ENCODE measurements around the gene CAMK2N1.
A peak's percentile ranks its signal among the peaks of the same experiment; 100 is the strongest.
"Not testable (repeated sequence)": the region's sequence is repeated elsewhere in the genome, so short reads cannot be mapped to it uniquely, and the experiment has no call there.

CAMK2N1 gene
- 1.5 reads per million for total RNA-seq

GRCh38 chr1:20485527-20486456, at the start of gene CAMK2N1:
TSS of gene CAMK2N1 (minus strand) at chr1:20486210. CDS start at chr1:20485379, 831 bp downstream.
- peak; percentile 47 for DNase-seq

- no peak for DNase-seq
Observed at GRCh38 chr1:20534659-20535417, 48.8 kb upstream of the CAMK2N1 start.

DNA sequence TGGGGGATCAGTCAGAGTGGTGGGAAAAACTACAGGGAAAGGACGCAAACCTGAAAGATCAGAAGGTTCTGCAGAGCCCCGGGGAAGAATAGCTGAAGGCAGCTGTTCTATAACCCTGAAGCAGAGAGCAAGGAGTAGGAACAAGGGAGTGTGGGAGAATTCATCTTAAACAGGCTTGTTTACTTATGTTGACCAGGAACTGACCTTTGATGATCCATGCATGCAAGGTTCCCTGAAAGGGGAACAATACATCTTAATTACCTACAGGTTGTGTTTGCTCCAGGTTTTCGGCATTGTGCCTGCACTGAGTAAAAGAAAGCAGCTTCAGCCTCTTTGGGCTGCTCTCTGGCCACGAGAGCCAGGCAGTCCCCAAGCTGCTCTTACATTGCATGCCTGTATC, 47.6 kb upstream of the CAMK2N1 start:
- DNase-seq, result no peak

DNA sequence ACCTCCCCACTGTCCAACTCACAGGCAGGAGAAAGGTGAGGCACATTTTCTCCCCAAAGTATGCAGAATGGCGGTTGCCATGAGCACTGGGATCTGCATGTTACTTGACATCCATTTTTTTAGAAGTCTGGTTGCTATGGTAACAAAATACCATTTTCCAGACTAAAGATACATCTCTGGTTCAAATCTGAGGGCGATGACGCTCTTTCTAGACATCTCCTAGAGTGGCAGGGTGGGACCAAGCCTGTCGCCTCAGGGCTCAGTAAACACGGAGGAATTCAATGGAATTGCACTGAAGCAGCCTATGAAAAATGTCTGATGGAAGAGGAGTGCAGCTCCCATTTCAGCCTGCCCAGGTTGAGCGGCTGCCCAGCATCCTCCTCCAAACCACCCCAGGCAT, 44.9 kb upstream of the CAMK2N1 start:
- no peak for DNase-seq

GRCh38 chr1:20530306-20530705, 44.3 kb upstream of the CAMK2N1 start:
- DNase-seq, result no peak

DNA sequence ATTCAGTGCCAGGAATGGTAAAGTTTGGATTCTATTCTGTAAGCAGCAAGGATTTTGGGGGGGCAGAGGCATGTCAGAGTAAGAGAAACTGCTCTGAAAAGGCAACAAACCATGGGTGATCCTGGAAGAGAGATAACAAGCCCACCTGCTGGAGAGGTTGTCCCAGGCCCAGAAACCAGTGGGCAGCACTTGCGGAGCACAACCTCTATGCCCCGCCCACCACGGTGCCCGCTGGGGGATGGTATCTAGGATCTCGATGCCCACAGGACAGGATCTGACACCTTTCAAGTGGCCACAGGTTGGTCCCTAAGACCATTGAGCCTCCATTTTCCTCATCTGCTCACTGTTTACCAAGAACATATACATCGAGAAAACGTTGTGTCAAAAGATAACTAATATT, 42.2 kb upstream of the CAMK2N1 start:
- DNase-seq, result no peak

- no peak for DNase-seq
Observed at GRCh38 chr1:20526267-20526666, 40.3 kb upstream of the CAMK2N1 start.

DNA sequence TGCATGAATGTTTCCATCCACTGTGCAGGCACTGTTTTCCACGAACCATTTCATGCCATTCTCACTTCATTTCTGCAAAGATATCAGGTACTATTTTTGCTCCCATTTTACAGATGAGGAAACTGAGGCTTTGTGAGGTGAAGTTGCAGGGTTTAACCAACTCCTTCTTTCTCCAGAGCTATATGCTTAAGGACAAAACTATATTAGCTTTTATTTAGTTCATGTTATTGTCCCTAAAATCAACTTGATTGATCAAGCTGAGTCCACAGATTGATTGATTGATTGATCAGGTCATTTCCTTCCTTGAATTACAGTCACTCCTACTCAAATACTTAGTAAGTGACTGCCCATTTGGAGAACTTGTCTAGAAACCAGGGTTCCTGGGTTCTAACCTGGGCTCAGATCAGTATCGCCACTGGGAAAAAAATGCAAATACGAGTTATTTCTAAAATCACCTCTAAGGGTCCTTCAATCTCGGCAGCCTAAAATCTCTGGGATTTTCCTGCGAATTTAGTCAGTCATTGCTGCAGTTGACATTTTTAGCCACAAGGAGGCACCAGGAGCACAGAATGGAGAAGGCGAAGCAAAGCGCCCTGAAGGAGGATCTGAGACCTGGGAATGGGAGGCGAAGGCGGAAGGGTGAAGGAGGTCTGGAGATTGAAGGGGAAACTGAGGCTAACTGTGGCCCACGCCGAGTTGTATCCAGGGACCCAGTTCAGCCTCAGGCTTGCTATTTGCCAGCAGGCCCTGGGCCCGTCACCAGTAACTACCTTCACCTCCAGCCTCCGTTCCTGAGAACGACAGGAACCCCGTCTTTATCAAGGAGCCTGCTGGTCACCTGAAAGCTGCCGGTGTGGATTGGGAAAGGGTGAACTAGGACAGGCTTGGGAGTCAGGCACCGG, 36.2 kb upstream of the CAMK2N1 start:
- peak; percentile 63 for DNase-seq

GRCh38 chr1:20519609-20520262, 33.7 kb upstream of the CAMK2N1 start:
- not testable (repeated sequence) for DNase-seq

GRCh38 chr1:20511518-20512428, 25.8 kb upstream of the CAMK2N1 start:
- no peak for DNase-seq

DNA sequence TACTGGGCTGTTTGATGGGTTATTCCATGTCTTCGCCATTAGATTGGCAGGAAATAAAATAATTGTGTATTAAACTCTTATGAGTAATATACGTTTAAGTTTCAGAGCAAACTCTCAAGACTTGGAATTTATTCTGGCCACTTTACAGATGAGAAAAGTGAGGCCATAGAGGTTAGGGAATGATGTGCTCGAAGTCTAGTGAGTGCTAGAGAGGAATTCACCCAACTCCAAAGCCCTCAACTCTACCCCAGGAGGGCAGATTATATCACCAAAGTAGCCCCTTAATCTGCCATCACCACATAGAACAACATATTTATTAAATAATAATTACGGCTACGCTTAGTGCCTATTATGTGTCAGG, 22.4 kb upstream of the CAMK2N1 start:
- DNase-seq, result no peak

GRCh38 chr1:20507564-20508410, 21.8 kb upstream of the CAMK2N1 start, which contains the start of gene MUL1:
TSS of gene MUL1 (minus strand) at chr1:20508151. CDS start at chr1:20508024, 127 bp downstream.
- peak; percentile 90 for DNase-seq

GRCh38 chr1:20507248-20507563, 21.2 kb upstream of the CAMK2N1 start:
- no peak for DNase-seq

DNA sequence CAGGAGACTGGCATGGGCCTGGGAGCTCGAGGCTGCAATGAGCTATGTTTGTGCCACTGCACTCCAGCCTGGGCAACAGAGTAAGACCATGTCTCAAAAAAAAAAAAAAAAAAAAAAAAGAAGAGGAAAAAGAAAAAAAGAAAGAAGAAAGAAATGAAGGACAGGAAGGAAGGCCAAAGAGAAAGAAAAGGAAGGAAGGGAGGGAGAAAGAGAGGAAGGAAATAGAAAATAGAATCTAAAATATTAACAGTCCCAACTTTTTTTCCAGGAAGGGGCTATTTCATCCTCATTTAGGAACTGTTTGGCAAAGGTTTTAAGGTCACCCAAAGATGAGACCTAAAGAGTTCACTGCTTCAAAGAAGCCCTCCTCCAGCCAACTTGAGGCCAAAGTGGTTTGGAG, 19.5 kb upstream of the CAMK2N1 start:
- DNase-seq, result no peak

- no peak for DNase-seq
Observed at GRCh38 chr1:20500716-20501115, 14.7 kb upstream of the CAMK2N1 start.

- no peak for DNase-seq
Observed at GRCh38 chr1:20499718-20500117, 13.7 kb upstream of the CAMK2N1 start.

DNA sequence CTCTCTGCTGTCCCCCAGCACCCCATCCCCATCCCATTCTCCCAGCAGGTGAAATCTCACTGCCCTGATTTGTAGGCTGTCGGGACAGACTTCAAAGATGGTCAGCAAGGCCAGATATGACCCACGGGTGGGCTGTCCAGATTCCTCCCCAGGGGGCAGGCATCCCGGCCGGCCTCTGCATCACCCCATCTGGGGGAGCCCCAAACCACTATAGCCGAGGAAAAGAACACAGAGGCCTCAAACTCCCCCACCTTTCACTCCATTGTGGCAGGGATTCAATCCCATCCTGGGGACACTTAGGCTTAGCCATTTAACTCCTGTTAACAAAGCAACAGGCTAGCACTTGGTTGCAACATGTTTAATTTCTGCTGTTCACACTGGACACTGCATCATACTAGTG, 13.1 kb upstream of the CAMK2N1 start:
- no peak for DNase-seq

DNA sequence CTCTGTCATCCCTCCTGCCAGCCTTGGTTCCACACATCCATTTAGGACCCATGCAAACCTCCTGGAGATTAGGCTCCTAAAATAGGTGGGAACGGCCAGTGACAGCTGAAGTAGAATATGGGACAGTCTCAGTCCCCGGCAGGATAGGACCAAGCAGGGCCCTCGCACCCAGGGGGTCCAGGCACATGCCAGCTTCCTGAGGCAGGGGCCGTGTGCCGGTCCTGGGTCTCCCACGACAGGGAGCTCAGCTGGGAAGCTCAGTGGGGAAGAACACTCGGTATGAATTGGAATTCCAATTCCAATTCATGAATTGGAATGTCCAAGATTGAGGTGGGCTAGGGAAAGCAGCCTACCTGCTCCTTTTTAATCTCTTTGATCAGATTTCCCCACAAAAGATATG, 12.1 kb upstream of the CAMK2N1 start:
- no peak for DNase-seq

DNA sequence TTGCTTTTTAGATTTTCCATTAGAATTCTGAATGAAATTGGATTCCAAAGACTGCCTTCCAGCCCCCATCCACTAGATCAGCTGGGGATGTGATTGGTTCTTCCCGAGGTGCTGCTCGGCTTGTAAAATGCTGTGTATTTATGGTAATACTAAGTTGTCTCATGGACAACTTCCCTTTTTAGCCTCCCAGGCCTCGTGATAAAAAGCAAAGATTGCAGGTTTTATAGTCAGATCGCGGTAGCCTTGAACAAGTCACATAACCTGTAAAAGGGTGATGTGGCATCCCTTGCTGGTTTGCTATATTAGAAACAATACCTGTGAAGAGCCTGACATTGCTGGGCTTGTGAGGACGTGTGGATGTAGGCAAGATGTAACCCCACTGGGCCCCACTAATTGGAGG, 11.5 kb upstream of the CAMK2N1 start:
- DNase-seq, result no peak

GRCh38 chr1:20496725-20497383, 10.8 kb upstream of the CAMK2N1 start:
- DNase-seq, result not testable (repeated sequence)

Measured in effector CD4-positive, alpha-beta T cell (primary cell).